Measurements from ENCODE around the gene SLITRK3.
"Not testable (repeated sequence)": the region's sequence is repeated elsewhere in the genome, so short reads cannot be mapped to it uniquely, and the experiment has no call there.

SLITRK3 gene

GRCh38 chr3:165148876-165149441, 47.2 kb downstream of the SLITRK3 start:
- Mint-ChIP-seq H3K9me3 (peaks cover 9% of the 10 kb centered on the region), H3K4me1 (no peaks in the 10 kb centered on the region), H3K27me3 (no peaks in the 10 kb centered on the region), H3K27ac (no peak overlapping the region), H3K4me3 (no peak overlapping the region), H3K36me3 (no peaks in the 10 kb centered on the region)

- no peak overlapping the region for H3K27ac Mint-ChIP-seq
- H3K4me1 Mint-ChIP-seq, result no peaks in the 10 kb centered on the region
- H3K27me3 Mint-ChIP-seq, result no peaks in the 10 kb centered on the region
- no peak overlapping the region for H3K4me3 Mint-ChIP-seq
- no peaks in the 10 kb centered on the region for H3K36me3 Mint-ChIP-seq
- peaks cover 9% of the 10 kb centered on the region for H3K9me3 Mint-ChIP-seq
These were observed 51.9 kb downstream of the SLITRK3 start for GRCh38 chr3:165144271-165144670.

- not testable (repeated sequence) for H3K36me3 Mint-ChIP-seq, H3K27ac Mint-ChIP-seq, H3K4me3 Mint-ChIP-seq, H3K9me3 Mint-ChIP-seq, H3K4me1 Mint-ChIP-seq, H3K27me3 Mint-ChIP-seq
These were observed 56.3 kb downstream of the SLITRK3 start for GRCh38 chr3:165139918-165140317.
